Body of pancreas (tissue), 4 donors: ENCODE data around the gene SBK3.

Experiments
- CTCF ChIP-seq, 7 experiments: fragments of 450-650 bp in 4 of 7; fragments of 200-600 bp in 3 of 7; sonication (generic) in 3 of 7; IDR thresholded peaks; one replicate each; pipeline ENCODE4 v1.5.1; 2016 to 2019; ENCODE audit warnings: antibody characterized with exemption in 7 of 7
- POLR2A ChIP-seq, 3 donors: fragments of 450-650 bp; IDR thresholded peaks; one replicate each; pipeline ENCODE4 v1.6.1; 2016; ENCODE audit warnings: antibody characterized with exemption in 3 of 3, mild to moderate bottlenecking in 2 of 3

GRCh38 chr19:55588738-55589137 is 43.4 kb upstream of the SBK3 start:
- no peak for TF ChIP-seq CTCF (IDR thresholded peaks at IDR 0.05)
- TF ChIP-seq POLR2A (IDR thresholded peaks at IDR 0.05): no peak
